OCI-LY1 (cell line): Measurements from ENCODE around the gene KIF1C.

Experiments
- EZH2 ChIP-seq: fragments of 200-600 bp; sonication (generic), shearing (Covaris generic); IDR thresholded peaks from 2 replicates; pipeline ENCODE4 v1.8.0; 2017; ENCODE audit warnings: borderline replicate concordance, mixed run types, mild to moderate bottlenecking, antibody characterized with exemption, low read length, moderate library complexity, mixed read lengths
- TF ChIP-seq, protein P1 (sequence below): fragments of 200-600 bp; sonication (generic), shearing (Covaris generic); IDR thresholded peaks from 2 replicates; pipeline ENCODE4 v1.5.1; 2017; ENCODE audit warnings: mild to moderate bottlenecking, antibody characterized with exemption, low read length, moderate library complexity, mixed read lengths

GRCh38 chr17:4980644-4981216, 17.0 kb upstream of the KIF1C start:
- TF ChIP-seq, protein P1, sequence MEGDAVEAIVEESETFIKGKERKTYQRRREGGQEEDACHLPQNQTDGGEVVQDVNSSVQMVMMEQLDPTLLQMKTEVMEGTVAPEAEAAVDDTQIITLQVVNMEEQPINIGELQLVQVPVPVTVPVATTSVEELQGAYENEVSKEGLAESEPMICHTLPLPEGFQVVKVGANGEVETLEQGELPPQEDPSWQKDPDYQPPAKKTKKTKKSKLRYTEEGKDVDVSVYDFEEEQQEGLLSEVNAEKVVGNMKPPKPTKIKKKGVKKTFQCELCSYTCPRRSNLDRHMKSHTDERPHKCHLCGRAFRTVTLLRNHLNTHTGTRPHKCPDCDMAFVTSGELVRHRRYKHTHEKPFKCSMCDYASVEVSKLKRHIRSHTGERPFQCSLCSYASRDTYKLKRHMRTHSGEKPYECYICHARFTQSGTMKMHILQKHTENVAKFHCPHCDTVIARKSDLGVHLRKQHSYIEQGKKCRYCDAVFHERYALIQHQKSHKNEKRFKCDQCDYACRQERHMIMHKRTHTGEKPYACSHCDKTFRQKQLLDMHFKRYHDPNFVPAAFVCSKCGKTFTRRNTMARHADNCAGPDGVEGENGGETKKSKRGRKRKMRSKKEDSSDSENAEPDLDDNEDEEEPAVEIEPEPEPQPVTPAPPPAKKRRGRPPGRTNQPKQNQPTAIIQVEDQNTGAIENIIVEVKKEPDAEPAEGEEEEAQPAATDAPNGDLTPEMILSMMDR, result peak; percentile 84
- no peak for TF ChIP-seq EZH2
